RWPE2 (cell line): ENCODE measurements around the gene SFN.

Source experiments
- ATAC-seq: fragments of 200-7000 bp; cut with Tn5 transposase; 3 replicates; pipeline ENCODE4 v1.9.1; 2021; ENCODE audit warnings: low read depth
- DNase-seq: peaks from one replicate; pipeline ENCODE4 v3.0.0-alpha.2; 2020; ENCODE audit warnings: low spot score
- H3K27ac ChIP-seq: fragments of 450-650 bp; 2 replicates; pipeline ENCODE4 v1.5.1; 2017; ENCODE audit warnings: mild to moderate bottlenecking; ENCODE audit not compliant: poor library complexity, severe bottlenecking
- H3K27me3 ChIP-seq: fragments of 250-450 bp; sonication (Bioruptor Pico); 2 replicates; pipeline ENCODE4 v1.5.1; 2021; ENCODE audit warnings: mild to moderate bottlenecking, moderate library complexity; ENCODE audit not compliant: insufficient read depth, poor library complexity, severe bottlenecking
- H3K36me3 ChIP-seq: fragments of 250-450 bp; sonication (Bioruptor Pico); 2 replicates; pipeline ENCODE4 v1.5.1; 2020; ENCODE audit warnings: low read depth, mild to moderate bottlenecking, moderate library complexity
- H3K4me1 ChIP-seq: fragments of 250-450 bp; sonication (Bioruptor Pico); 2 replicates; pipeline ENCODE4 v1.5.1; 2021; ENCODE audit warnings: mild to moderate bottlenecking, moderate library complexity; ENCODE audit not compliant: insufficient read depth, poor library complexity, severe bottlenecking
- H3K4me3 ChIP-seq: fragments of 250-450 bp; sonication (Bioruptor Pico); 2 replicates; pipeline ENCODE4 v1.5.1; 2021; ENCODE audit warnings: mild to moderate bottlenecking, moderate library complexity; ENCODE audit not compliant: severe bottlenecking
- H3K9me3 ChIP-seq: fragments of 250-450 bp; sonication (Bioruptor Pico); 2 replicates; pipeline ENCODE4 v1.5.1; 2021; ENCODE audit warnings: mild to moderate bottlenecking, moderate library complexity; ENCODE audit not compliant: severe bottlenecking
- TF ChIP-seq, protein P1 (sequence below): fragments of 450-650 bp; IDR thresholded peaks from one replicate; pipeline ENCODE4 v1.5.1; 2017; ENCODE audit warnings: mild to moderate bottlenecking, moderate library complexity; ENCODE audit not compliant: poor library complexity, severe bottlenecking

The SFN gene

DNA sequence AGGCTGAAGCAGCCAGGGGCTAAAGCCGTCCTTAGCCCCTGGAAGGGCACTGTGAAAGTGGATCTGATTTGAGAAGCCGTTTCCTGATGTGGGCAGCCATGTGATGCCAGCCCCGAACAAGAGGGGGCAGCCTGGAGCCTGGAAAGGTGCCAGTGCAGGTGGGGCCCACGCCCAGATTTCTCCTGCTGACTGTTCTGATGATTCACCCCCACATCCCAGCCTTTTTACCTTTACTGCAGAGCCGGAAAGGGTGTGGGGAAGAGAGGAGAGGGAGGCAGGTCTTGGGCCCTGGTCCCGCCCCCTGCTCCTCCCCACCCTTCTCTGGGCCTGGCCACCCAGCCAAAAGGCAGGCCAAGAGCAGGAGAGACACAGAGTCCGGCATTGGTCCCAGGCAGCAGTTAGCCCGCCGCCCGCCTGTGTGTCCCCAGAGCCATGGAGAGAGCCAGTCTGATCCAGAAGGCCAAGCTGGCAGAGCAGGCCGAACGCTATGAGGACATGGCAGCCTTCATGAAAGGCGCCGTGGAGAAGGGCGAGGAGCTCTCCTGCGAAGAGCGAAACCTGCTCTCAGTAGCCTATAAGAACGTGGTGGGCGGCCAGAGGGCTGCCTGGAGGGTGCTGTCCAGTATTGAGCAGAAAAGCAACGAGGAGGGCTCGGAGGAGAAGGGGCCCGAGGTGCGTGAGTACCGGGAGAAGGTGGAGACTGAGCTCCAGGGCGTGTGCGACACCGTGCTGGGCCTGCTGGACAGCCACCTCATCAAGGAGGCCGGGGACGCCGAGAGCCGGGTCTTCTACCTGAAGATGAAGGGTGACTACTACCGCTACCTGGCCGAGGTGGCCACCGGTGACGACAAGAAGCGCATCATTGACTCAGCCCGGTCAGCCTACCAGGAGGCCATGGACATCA is at the start of gene SFN:
Gene SFN (plus strand): TSS at position 369 of the 904 bp plus-strand sequence. CDS start 64 bp downstream, at position 433.
- Histone ChIP-seq H3K36me3 (peaks cover 15% of the 10 kb centered on the region), H3K27me3 (no peaks in the 10 kb centered on the region), H3K4me3 (peak within 1 kb of the TSS; percentile 80), H3K4me1 (peaks cover 54% of the 10 kb centered on the region), H3K27ac (peak within 1 kb of the TSS; percentile 98), H3K9me3 (no peaks in the 10 kb centered on the region)
- DNase-seq (peak; percentile 96), ATAC-seq (peak; percentile 59)
- TF ChIP-seq, protein P1, sequence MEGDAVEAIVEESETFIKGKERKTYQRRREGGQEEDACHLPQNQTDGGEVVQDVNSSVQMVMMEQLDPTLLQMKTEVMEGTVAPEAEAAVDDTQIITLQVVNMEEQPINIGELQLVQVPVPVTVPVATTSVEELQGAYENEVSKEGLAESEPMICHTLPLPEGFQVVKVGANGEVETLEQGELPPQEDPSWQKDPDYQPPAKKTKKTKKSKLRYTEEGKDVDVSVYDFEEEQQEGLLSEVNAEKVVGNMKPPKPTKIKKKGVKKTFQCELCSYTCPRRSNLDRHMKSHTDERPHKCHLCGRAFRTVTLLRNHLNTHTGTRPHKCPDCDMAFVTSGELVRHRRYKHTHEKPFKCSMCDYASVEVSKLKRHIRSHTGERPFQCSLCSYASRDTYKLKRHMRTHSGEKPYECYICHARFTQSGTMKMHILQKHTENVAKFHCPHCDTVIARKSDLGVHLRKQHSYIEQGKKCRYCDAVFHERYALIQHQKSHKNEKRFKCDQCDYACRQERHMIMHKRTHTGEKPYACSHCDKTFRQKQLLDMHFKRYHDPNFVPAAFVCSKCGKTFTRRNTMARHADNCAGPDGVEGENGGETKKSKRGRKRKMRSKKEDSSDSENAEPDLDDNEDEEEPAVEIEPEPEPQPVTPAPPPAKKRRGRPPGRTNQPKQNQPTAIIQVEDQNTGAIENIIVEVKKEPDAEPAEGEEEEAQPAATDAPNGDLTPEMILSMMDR: peak; percentile 94

DNA sequence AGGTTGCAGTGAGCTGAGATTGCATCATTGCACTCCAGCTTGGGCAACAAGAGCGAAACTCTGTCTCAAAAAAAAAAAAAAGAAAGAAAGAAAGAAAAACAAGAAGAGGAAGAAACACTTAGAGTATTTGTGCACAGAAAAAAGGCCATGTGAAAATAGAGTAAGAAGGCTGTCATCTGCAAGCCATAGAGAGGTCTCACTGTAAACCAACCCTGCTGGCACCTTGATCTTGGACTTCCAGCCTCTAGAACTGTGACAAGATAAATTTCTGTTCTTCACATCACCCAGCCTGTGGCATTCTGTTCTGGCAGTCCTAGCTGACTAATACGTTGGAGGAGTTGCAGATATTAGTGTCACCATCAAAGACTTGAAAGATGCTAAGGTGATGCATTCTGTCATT is 48.6 kb upstream of the SFN start:
- ATAC-seq (no peak), DNase-seq (no peak)
- no peak overlapping the region for H3K27ac ChIP-seq
- no peaks in the 10 kb centered on the region for H3K36me3 ChIP-seq
- H3K27me3 ChIP-seq: no peaks in the 10 kb centered on the region
- TF ChIP-seq, protein P1: no peak
- H3K9me3 ChIP-seq: no peaks in the 10 kb centered on the region
- no peak overlapping the region for H3K4me3 ChIP-seq
- H3K4me1 ChIP-seq: no peaks in the 10 kb centered on the region

DNA sequence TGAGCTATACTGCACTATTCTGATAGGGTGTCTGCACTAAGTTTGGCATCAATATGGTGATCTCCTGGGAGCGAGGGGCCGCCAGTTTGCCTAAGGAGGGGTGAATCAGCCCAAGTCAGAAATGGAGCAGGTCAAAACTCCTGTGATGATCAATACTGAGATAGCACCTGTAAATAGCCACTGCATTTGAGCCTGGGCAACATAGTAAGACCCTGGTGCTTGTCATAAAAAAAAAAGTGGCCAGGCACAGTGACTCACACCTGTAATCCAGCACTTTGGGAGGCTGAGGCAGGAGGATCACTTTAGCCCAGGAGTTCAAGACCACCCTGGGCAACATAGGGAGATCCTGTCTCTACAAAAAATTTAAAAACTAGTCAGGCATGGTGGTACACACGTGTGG is 48.1 kb upstream of the SFN start:
- H3K4me3 ChIP-seq: no peak overlapping the region
- ATAC-seq (no peak), DNase-seq (no peak)
- H3K4me1 ChIP-seq: no peaks in the 10 kb centered on the region
- H3K9me3 ChIP-seq: no peaks in the 10 kb centered on the region
- no peaks in the 10 kb centered on the region for H3K36me3 ChIP-seq
- TF ChIP-seq, protein P1: no peak
- no peaks in the 10 kb centered on the region for H3K27me3 ChIP-seq
- no peak overlapping the region for H3K27ac ChIP-seq

DNA sequence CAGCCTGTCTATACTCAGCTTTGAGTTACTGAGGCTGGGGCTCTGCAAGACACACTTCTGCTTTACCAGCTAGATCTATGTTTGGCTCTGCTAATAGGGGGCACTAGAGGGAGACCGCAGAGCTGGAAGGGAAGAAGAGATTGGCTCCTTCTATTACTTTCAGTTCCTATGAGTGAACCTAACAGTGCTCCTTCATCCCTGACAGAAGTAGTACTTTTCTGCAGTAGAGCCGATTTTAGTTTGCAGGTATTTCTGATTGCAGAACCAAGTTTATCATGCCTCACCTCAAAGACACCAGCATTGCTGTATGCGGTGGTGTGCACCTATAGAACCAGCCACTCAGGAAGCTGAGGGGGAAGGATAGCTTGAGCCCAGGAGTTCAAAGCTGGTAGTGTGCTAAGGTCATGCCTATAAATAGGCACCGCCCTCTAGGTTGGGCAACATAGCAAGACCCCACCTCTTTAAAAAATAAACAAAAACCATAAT is 42.1 kb upstream of the SFN start:
- H3K4me3 ChIP-seq: no peak overlapping the region

More for the DNA sequence above, 42.1 kb upstream of the SFN start:
- ATAC-seq: no peak
- Histone ChIP-seq H3K27ac (no peak overlapping the region), H3K27me3 (no peaks in the 10 kb centered on the region), H3K36me3 (no peaks in the 10 kb centered on the region), H3K4me1 (no peaks in the 10 kb centered on the region), H3K9me3 (no peaks in the 10 kb centered on the region)
- TF ChIP-seq, protein P1: no peak
- DNase-seq: no peak
